ENCODE measurements around the gene PARS2.
"Not testable (repeated sequence)": the region's sequence is repeated elsewhere in the genome, so short reads cannot be mapped to it uniquely, and the experiment has no call there.

Gene PARS2

DNA sequence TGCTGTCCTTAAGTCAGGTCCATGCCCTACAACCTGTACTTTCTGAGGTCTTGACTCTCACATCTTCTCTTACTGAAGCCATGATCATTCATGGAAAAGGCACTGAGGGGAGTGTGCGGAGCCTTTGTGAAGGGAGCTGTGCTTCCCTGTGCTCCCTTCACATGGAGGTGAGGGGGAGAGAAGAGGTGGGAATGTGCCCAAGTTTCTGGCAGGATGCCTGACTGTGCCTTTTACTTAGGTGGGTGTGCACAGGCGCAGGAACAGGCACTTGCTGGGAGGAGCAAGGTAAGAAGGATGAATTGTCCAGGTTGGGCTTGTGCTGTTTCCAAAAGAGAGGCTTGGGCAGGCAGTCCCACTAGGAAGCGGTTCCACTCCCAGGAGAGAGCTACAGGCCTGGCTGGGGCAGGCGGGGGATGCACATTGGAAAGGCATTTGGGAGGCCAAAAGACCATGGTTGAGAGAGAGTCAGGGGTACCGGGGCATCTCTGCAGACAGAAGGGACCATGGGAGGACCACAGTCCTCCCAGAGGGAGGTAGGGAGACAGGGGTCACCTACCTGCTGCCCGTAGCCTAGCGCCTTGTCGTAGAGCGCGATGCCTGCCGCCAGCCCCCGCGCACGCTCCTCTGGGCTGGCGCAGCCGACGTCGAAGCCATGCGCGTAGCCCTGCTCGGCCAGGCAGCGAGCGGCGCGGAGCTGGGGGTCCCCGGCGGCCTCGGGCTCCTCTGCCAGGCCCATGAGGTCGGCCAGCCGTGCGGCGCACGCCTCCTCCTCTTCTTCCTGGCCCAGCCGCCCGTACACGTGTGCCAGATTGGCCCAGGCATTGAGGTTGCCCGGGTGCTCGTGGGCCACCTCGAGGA lies 35.9 kb upstream of the PARS2 start:
- DNase-seq (ENCODE audit: low read depth, low spot score) = no peak

DNA sequence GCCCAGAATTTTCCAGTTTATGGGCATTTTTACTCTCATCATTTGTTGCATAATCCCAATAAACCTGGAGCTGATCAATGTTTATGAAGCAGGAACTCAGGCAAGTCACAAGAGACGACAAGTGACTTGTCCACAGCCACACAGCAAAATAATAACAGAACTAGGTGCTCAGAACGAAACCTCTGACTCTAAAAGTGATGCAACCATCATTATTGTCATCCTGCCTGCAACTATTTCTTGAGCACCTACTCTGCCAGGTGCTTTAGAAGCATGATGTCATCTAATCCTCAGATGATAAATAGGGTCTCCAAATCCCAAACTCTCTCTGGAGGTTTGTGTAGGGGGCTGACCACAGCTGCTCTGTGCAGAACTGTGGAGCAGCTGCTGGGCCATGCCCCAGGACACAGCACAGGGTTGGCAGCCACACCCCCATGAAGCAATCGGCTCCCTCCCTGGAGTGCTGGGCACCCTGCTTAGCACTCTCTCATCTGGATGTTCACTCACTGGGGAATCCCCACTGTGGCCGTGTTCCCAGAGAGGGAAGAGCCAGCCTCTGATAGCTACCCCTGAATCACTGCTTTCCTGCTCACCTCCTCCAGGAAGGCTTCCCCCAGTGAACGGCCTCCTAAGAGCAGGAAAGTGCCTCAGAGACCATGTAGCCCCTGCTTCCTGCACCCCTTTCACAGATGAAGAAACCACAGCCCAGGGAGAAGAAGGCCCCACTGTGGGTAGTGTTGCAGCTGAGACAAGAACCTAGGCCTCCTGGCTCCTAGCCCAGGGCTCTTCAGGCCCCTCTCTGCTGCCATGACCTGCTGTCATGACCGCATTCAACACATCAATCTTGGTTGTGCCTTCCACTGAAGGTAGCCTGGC lies 34.7 kb upstream of the PARS2 start:
- no peak for DNase-seq (ENCODE audit: low read depth, low spot score)

DNA sequence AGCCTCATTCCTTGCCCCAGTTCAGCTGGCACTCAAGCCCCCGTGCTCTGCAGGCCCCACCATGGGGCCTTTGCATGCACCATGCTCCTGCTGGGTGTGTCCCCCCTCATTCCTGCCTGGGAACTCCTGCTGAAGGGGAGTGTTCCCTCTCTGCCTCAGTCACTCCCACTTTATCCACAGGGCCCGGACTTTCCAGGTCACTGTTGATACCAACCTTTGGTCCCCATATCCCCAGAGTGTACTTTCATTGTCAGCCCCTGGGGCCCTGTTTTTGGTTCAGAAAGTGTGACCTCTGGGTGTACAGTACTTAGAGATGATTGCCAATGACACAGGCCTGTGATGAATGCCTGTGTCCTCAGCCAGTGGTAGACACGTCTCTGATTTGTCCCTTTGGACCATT lies 33.9 kb upstream of the PARS2 start:
- DNase-seq (ENCODE audit: low read depth, low spot score) = no peak

DNA sequence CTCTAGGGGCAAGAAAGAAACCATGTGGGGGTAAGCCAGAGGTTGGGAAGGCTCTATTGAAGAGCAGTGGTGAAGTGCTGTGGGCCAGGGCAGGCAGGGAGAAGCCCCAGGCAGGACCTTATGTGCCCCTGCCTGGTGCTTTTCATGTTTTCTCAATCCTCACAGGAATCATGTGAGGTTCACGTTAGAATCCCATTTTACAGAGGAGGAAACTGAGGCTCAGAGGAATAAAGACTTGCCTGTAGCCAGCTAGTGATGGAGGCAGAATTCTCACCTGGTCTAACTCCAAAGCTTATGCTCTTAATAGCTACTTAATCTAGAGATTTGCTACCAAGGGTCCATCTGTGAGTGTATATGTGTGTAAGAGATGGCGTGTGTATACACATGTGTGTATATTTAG lies 32.6 kb upstream of the PARS2 start:
- DNase-seq (ENCODE audit: low read depth, low spot score) = no peak

DNA sequence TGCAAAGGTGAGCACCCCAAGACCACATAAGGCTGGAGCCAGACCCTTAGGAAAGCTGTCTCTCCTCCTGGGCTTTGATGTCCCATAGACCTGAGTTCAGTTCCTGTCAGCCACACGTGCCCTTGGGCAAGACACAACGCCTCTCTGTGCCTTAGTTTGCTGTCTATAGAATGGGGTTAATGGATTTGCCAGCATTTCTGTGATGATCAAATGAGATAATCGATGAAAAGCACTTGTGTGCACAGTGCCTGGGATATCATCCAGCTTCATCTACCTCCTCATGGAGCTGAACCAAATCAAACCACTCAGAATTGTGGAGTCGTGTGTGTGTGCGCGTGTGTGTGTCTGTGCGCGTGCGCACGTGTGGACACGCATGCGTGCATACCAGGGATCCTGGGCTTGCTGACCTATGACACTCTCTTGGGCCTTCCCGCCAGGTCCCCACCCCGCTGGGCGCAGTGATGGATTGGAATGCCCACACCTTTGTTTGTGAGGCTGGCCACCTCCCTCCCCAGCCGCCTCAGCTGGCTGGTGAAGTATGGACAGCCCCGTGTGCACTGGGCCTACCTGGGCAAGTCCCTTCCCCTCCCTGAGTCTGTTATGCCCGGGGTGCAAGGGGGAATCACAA lies 31.6 kb upstream of the PARS2 start:
- no peak for DNase-seq (ENCODE audit: low read depth, low spot score)

DNA sequence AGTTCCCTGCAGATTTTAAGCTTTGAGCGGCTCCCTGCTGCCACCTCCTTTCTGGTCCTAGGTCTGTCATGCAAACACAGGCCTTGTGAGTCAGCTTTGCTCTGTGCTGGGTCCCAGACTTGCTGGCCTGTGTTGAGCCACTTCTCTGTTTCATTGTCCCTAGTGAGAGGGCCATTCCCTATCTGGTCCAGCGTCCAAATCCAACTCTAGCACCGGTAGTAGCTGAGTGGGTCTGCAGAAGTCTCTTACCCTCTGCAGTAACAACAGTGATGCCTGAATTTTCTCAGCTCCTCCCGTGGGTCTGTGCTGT lies 31.0 kb upstream of the PARS2 start:
- DNase-seq (ENCODE audit: low read depth, low spot score) = no peak

DNA sequence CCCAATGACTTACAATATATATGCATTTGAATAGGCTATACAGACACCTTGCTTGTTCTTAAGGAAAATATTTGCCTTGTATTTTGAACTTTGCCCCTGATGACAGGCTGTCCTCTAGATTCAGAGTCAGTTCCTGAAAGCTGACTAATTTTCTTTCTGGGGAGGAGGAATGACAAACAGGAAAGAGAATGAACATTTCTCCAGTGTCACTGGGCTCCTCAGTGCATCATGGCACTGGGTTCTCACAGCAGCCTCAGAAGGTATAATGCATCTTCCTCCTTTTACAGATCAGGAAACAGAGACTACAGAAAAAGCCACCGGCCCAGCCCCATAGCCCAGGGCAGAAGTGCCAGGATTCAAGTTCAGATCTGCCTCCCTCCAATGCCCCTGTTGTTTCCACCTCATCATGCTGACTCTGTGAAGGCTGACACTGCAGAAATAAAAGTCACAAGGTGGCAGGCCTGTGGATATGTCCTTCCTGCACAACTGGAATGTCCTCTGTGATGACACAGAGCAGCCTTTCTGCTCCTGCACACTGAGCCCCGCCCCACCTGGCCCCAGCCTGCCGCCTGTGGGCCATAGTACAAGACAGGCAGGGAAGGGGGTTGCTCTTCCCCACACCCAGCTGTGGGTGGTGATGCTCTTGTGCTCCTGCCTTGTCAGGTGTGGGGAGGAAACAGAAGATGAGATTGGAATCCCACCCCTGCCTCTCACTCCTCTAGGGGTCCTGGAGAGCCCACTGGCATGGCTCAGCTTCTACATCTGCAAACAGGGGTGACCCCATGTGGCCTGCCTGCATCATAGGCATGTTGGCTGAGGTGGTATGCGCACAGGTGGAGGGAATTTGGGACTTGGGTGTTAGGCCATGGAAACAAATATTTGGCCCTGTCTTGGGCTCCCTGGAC lies 30.4 kb upstream of the PARS2 start:
- no peak for DNase-seq (ENCODE audit: low read depth, low spot score)

DNA sequence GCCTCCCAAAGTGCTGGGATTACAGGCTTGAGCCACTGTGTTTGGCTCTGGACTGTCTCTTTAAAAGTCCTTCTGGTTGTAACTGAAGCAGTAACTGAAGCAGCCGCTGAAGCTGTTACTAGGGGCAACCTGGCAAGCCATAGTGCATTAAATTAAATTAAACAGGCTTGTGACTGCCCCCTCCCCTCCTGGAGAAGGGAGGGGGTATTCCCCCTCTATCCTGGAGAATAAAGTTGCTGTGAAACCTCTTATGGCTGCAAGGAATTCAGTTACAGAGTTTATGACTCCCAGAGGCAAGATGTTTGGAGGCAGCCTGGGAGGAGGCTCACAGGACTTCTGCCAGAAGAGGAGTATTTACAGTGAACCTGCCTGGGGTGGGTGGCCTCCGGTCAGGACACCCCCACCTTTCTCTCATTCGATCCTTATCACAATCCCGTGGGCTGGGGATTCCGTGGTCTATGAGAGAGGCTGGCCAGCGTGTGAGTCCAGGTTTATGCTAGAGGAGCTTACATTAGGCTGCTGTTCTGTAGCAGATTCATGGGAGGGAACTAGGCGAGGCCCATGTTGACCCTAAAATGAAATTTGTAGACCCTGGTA lies 28.5 kb upstream of the PARS2 start:
- DNase-seq (ENCODE audit: low read depth, low spot score) = no peak

DNA sequence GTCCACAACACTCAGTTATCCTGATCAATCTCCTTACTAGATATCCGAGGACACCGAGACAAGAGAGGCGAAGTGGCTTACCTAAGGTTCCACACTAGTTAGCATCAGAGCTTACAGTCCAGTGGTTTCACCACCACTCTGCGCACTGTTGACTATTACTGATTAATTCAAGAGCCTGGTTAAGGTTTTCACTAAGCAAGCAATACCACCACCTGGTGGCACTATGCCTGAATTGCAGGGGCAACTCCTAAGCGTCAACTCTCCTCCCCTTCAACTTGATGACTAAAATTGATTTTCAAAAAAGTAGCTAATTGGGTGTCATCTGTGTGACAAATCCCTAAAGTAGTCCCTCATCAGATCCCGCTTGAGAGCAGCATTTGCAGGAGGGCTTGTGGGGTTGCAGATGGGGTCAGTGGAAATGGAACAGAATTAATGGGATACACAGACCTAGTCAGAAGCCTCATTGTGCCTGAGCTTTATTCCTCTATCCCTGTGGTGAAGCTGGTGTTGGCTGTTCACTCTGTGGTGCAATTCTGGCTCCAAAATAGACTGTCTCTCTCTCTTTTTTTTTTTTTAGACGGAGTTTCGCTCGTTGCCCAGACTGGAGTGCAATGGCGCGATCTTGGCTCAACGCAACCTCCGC lies 27.7 kb upstream of the PARS2 start:
- no peak for DNase-seq (ENCODE audit: low read depth, low spot score)

DNA sequence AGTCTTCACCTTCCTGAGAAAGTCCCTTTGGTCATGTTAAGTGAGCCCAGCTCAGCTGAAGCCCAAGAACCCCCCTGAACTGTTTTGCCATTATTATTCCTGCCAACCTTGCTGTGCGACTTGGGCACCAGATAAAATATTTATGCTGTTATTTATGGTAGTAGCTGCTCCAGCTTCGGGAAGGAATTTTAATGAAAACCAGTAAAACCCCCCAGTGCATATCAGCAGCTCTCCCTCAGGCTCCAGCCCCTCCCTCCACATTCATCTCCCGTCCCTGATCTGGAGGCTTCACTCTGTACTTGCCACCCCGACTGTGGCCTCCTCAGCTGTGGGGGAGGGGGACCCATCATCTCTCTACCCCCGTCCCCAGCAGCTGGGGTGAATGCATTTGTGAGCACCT lies 24.1 kb upstream of the PARS2 start:
- DNase-seq (ENCODE audit: low read depth, low spot score) = no peak

DNA sequence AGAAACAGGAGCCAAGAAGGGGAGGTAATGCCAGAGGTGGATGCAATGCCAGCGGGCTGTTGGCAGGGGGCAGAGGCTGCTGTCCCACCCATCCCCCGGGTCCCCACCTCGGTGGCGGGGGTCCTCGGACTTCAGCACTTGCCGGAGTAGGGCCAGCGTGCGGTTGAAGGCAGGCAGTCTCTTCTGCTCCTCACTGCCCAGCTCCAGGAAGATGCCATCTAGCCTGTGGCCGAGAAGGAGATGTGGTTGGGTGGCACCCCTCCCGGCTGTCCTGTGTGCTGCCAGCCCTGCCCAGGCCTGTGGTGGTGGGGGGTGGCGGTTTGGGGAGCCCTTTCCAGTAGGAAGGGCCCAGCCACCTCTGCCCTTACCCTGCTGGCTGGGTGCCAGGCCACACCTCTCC lies 23.3 kb upstream of the PARS2 start:
- no peak for DNase-seq (ENCODE audit: low read depth, low spot score)

DNA sequence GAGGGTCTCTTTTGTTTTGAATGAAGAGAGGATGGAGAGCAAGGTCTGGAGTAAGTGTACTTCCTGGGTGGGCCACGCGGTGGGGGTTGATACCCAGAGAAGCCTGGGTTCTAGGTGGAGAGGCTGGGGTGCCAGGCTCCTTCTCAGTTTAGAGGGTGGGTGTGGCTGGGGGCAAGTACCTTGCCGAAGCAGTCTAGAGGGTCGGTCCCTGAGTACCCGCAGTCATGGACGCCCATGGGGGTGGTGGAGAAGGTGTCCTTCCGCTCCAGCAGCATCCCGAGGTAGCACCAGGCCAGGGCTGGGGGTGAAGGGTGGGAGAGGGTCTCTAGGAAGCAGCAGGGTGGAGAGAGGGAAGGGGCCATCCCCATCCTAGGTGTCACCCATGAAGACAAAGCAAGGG lies 22.5 kb upstream of the PARS2 start:
- no peak for DNase-seq (ENCODE audit: low read depth, low spot score)

DNA sequence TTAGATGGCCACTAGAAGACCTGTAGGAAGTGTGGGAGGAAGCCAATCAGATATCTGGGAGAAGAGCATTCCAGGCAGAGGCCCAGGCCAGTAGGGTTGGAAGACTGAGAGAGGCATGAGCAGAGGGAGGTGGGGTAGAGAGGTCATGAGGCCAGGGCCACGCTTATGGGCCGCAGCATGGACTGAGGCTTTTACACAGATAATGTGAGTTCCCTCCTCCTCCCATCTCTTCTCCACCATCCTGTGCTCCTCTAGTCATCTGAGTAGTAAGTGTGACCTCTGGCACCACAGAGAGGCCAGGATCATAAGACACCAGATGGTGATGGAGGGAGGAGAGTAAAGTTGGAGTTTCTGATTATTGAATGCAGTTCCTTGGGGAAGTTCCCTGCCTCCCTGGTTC lies 19.7 kb upstream of the PARS2 start:
- DNase-seq (ENCODE audit: low read depth, low spot score) = no peak

DNA sequence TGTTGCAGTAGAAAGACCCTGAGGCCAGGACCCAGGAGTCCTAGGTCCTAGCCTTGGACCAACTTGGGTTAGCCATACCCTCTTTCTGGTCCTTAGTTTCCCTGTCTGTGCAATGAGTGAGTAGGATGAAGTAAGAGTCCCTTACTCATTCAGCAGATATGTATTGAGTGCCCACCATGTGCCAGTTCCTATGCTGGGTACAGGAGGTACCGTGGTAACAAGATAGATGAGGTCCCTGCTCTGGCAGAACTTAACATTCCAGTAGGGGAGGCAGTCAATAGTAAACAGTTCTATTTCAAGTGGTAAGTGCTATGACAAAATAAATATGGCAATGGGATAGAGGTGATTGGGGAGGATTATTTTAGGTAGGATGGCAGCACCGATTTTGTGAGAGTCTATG lies 18.3 kb upstream of the PARS2 start:
- no peak for DNase-seq (ENCODE audit: low read depth, low spot score)

DNA sequence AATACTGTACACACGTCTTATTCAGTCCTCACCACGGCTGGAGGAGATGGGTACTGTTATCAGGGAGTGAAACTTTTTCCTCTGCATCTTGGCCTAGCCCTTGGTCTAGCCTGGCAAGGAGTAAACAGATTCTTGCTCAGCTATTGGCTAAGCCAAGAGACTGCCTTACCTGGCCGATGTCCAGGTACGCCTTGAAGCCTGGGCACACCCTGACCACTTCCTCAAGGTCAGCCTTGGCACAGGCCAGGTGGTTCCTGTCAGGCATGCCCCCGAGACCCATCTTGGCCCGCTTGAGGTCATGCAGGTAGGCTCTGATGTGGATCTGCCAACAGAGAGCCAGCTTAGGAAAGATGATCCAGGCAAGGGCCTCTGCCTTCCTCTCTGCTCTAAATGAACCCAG lies 17.8 kb upstream of the PARS2 start:
- no peak for DNase-seq (ENCODE audit: low read depth, low spot score)

DNA sequence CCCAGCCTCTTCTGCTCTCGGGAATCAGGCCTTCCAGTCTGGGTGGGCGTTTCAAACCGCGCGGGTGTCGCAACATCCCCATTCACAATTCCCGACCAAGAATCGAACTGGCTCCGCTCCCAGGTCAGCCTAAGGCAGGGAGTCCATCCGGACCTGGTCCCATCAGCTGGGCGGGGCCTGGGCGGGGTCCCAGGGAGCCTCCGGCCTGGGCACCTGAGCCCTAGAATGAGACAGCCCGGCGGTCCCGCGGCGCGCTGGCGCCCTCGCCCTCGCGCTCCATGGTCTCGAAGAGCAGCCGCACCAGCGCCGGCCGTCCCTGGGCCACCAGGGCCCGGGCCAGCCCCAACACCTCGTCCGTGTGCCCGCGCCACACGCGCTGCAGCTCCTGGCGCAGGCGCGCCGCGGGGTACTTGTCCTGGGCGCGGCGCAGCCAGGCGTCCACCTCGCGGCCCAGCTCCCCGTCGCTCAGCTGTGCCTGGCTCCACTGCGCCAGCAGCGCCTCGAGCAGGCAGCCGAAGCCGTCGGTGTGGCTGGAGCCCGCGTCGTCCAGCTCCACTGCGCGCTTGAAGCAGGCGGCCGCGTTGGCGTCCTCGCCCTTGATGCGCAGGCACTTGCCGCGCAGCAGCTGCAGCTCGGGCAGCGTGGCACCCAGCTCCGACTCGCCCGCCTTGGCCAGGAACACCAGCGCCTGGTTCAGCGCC lies 16.9 kb upstream of the PARS2 start:
- DNase-seq (ENCODE audit: low read depth, low spot score) = no peak

DNA sequence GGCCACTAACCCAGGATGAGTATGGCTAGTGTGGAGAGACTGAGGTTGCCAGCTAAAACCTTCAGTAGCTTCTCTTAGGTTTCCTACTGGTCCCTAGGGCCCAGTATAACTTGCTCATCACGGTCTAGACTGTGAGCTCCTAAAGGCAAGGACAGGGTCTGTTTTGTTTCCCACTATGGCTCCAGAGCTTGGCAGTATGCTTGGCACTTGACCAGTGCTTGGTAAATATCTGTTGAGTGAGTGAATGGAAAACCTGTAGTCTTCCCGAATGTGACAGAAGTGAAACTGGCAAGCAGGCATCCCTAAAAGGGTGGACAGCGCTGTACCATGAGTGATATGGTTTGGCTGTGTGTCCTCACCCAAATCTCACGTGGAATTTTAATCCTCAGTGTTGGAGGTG lies 13.1 kb upstream of the PARS2 start:
- DNase-seq (ENCODE audit: low read depth, low spot score) = no peak

DNA sequence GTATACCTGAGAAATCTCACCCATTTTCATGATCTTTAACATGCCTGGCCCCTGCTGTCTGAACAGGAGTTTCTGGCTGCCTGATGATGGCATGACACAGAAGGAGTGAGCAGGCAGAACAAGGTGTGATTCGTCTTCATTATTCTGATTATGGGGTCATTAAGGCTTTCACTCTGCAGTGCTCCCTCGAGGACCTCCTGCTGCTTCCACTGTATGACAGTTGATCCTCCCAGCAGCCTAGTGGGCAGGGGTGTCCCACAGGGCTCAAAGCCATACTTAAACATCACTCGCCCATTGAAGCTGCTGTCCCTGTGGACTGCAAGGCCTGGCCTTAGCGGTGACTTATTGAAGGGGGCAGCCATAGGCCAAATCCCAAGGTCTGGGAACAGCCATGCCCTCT lies 12.7 kb upstream of the PARS2 start:
- no peak for DNase-seq (ENCODE audit: low read depth, low spot score)

DNA sequence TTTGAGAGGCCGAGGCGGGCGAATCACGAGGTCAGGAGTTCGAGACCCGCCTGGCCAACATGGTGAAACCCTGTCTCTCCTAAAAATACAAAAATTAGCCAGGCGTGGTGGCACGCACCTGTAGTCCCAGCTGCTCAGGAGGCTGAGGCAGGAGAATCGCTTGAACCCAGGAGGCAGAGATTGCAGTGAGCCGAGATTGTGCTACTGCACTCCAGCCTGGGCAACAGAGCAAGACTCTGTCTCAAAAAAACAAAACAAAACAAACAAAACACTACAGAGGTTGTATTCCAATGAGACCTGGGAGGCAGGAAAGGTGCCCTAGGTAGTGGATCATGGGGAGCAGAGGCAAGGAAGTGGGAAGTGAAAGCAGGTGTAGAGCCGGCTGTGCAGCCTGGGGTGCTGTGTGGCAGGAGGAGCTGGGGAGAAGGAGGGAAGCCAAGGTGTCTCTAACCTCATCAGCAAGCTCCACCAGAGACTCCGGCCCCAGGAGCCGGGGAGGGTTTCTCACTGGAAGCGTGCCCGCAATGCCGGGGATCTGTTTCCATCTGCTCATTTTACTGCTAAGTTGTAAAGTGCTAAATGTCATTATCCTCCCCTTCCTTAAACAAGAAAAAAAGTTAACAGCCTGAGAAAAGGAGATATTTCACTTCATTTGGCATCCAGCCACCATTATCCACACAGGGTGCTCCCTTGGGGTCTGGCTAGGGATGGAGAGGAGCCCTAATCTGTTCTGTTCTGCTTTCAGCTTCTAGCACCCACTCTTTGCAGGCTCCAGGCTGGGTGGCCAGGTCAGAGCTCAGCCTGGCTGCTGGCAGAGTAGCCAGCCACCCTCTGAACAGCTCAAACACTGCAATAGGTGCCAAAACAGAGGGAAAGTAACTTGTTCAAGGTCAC lies 11.8 kb upstream of the PARS2 start:
- not testable (repeated sequence) for DNase-seq (ENCODE audit: low read depth, low spot score)

Data from activated CD4-positive, CD25-positive, alpha-beta regulatory T cell treated with anti-CD3 and anti-CD28 coated beads, Interleukin-2, amount 50 U/mL, for 16 hours (primary cell).